ENCODE results near the gene ITGAV.

ITGAV gene

DNA sequence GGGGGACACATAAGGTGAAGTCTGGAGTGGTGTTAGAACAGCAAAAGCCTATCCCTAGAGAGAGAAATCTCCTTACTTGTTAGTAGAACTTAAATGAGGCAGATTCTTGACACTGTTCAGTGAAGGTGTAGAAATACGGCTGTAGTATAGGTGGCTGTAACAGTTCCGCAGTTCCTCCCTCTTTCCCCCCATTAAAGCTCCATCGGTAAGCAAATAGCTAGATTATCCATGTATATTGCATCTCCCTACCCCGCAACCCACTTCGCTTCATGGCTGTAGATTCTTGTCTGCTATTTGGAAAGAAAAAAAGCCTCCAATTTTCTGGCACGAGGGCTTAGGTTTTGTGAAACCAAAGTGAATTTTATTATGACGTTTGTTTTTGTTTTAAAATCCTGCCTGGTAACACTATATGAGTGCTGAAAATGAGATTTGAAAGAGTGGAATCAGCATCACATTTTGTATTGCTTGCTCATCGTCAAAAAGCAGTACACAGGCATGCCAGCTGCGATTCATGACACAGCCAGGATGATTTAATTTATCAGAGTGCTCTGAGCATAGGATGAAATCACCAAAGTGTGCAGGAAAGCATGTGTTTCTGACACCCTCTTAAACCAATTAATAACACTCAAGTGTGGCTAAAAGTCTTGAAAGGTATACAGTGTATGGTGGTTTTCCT is 105.4 kb downstream of the ITGAV start:
- Histone ChIP-seq H3K9me3 (ENCODE audit: control insufficient read depth in 2 of 2, low read length in 2 of 2) (no peaks in the 10 kb centered on the region), H3K27me3 (ENCODE audit: control insufficient read depth in 1 of 2, insufficient read depth in 2 of 2, low read length in 2 of 2) (no peaks in the 10 kb centered on the region), H3K36me3 (ENCODE audit: control insufficient read depth in 2 of 2, insufficient read depth in 2 of 2, low read length in 2 of 2) (no peaks in the 10 kb centered on the region), H3K4me3 (ENCODE audit: low read length in 2 of 2) (peak overlapping the region; percentile 63 to 89), H3K9ac (ENCODE audit: low read length in 2 of 2) (peak overlapping the region; percentile 46 to 55), H3K4me1 (ENCODE audit: control insufficient read depth, insufficient read depth, low read length) (peaks cover 3% of the 10 kb centered on the region), H3K27ac (ENCODE audit: low read length) (no peak overlapping the region)

DNA sequence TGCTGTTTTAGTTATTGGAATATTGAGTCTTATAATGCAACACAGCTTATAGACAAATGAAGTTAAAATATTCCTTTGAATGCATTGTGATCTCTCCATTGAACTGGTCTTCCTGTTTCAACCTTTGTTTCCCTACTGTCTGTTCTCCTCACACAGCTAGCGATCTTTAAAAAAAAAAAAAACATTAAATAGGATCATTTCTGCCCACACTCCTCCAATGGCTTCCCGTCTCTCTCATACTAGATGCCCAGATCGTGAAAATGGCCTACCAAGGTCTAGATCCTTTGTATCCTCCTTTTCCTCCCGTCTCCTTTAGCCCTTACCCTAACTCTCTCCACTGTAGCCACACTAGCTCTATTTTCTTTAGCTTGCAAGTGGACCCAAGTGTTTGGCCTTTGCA is 106.4 kb downstream of the ITGAV start:
- Histone ChIP-seq H3K4me3 (ENCODE audit: low read length in 2 of 2) (no peak overlapping the region), H3K27ac (ENCODE audit: low read length) (no peak overlapping the region), H3K36me3 (ENCODE audit: control insufficient read depth in 2 of 2, insufficient read depth in 2 of 2, low read length in 2 of 2) (no peaks in the 10 kb centered on the region), H3K9me3 (ENCODE audit: control insufficient read depth in 2 of 2, low read length in 2 of 2) (no peaks in the 10 kb centered on the region), H3K4me1 (ENCODE audit: control insufficient read depth, insufficient read depth, low read length) (peaks cover 3% of the 10 kb centered on the region), H3K9ac (ENCODE audit: low read length in 2 of 2) (no peak overlapping the region), H3K27me3 (ENCODE audit: control insufficient read depth in 1 of 2, insufficient read depth in 2 of 2, low read length in 2 of 2) (no peaks in the 10 kb centered on the region)

GRCh38 chr2:186696804-186697203 is 106.9 kb downstream of the ITGAV start:
- Histone ChIP-seq H3K27ac (ENCODE audit: low read length) (no peak overlapping the region), H3K4me1 (ENCODE audit: control insufficient read depth, insufficient read depth, low read length) (peaks cover 3% of the 10 kb centered on the region), H3K9ac (ENCODE audit: low read length in 2 of 2) (no peak overlapping the region), H3K4me3 (ENCODE audit: low read length in 2 of 2) (no peak overlapping the region), H3K36me3 (ENCODE audit: control insufficient read depth in 2 of 2, insufficient read depth in 2 of 2, low read length in 2 of 2) (no peaks in the 10 kb centered on the region), H3K27me3 (ENCODE audit: control insufficient read depth in 1 of 2, insufficient read depth in 2 of 2, low read length in 2 of 2) (no peaks in the 10 kb centered on the region), H3K9me3 (ENCODE audit: control insufficient read depth in 2 of 2, low read length in 2 of 2) (no peaks in the 10 kb centered on the region)

DNA sequence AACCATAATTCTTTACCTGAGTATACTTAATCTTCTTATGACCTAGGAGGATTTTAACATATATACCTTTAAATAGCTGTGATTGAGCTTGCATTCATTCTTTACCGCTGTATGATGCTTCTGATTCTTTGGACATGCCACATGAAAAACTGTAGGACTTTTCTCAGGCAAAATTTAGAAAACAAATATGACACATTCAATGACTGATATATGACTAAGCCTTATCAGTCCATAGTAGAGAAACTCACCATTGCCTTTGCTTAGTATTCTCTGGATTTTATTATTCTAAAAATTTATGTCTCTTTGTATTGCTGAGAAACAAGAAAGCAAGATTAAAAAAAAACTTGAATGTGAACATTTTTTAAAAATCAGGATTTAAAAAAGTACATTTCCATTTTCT is 107.7 kb downstream of the ITGAV start:
- Histone ChIP-seq H3K9ac (ENCODE audit: low read length in 2 of 2) (no peak overlapping the region), H3K4me3 (ENCODE audit: low read length in 2 of 2) (no peak overlapping the region), H3K4me1 (ENCODE audit: control insufficient read depth, insufficient read depth, low read length) (peaks cover 3% of the 10 kb centered on the region), H3K27me3 (ENCODE audit: control insufficient read depth in 1 of 2, insufficient read depth in 2 of 2, low read length in 2 of 2) (no peaks in the 10 kb centered on the region), H3K36me3 (ENCODE audit: control insufficient read depth in 2 of 2, insufficient read depth in 2 of 2, low read length in 2 of 2) (no peaks in the 10 kb centered on the region), H3K27ac (ENCODE audit: low read length) (no peak overlapping the region), H3K9me3 (ENCODE audit: control insufficient read depth in 2 of 2, low read length in 2 of 2) (no peaks in the 10 kb centered on the region)

DNA sequence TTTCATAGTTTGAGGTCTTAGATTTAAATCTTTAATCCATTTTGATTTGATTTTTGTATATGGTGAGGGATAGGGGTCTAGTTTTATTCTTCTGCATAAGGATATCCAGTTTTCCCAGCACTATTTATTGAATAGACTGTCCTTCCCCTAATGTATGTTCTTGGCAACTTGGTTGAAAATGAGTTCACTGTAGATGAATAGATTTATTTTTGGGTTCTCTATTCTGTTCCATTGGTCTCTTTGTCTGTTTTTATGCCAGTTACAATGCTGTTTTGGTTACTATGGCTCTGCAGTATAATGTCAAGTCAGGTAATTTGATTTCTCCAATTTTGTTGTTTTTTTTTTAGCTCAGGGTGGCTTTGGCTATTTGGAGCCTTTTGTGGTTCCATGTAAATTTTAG is 109.9 kb downstream of the ITGAV start:
- Histone ChIP-seq H3K4me1 (ENCODE audit: control insufficient read depth, insufficient read depth, low read length) (no peaks in the 10 kb centered on the region), H3K27ac (ENCODE audit: low read length) (no peak overlapping the region), H3K4me3 (ENCODE audit: low read length in 2 of 2) (no peak overlapping the region), H3K36me3 (ENCODE audit: control insufficient read depth in 2 of 2, insufficient read depth in 2 of 2, low read length in 2 of 2) (no peaks in the 10 kb centered on the region), H3K9ac (ENCODE audit: low read length in 2 of 2) (no peak overlapping the region), H3K27me3 (ENCODE audit: control insufficient read depth in 1 of 2, insufficient read depth in 2 of 2, low read length in 2 of 2) (no peaks in the 10 kb centered on the region), H3K9me3 (ENCODE audit: control insufficient read depth in 2 of 2, low read length in 2 of 2) (no peaks in the 10 kb centered on the region)

DNA sequence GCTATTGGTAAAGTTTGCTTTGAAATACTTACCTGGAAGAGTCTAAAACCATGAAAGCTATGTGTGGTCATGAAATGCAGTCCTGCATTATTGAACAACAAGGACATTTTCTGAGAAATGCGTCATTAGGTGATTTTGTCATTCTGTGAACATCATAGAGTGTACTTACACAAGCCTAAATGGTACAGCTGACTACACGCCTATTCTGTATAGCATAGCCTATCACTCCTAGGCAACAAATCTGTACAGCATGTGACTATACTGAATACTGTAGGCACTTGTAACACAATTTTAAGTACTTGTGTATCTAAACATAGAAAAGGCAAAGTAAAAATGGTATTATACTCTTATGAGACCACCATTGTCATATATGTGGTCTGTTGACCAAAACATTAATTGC is 112.2 kb downstream of the ITGAV start:
- H3K9me3 ChIP-seq (ENCODE audit: control insufficient read depth in 2 of 2, low read length in 2 of 2), result no peaks in the 10 kb centered on the region
- H3K27me3 ChIP-seq (ENCODE audit: control insufficient read depth in 1 of 2, insufficient read depth in 2 of 2, low read length in 2 of 2), result no peaks in the 10 kb centered on the region
- H3K4me1 ChIP-seq (ENCODE audit: control insufficient read depth, insufficient read depth, low read length), result no peaks in the 10 kb centered on the region
- H3K4me3 ChIP-seq (ENCODE audit: low read length in 2 of 2), result no peak overlapping the region
- no peak overlapping the region for H3K9ac ChIP-seq (ENCODE audit: low read length in 2 of 2)
- no peak overlapping the region for H3K27ac ChIP-seq (ENCODE audit: low read length)
- no peaks in the 10 kb centered on the region for H3K36me3 ChIP-seq (ENCODE audit: control insufficient read depth in 2 of 2, insufficient read depth in 2 of 2, low read length in 2 of 2)

DNA sequence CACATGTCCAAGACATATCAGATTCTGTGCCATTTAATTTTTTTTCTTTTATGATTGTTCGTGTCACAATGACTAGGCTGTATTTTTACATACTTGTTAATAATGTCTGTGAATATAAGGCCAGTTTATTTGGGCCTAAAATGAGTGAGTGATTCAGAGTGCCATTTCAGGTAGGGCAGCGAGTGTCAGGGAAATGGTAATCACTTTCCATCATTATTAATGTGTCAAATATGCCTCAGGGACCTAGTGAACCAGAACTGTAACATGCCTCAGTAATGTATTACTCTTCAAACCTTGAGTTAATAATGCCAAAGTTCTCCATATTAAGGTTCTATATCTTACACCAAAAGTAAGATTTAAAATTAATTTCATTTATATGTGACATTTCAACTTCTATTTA is 112.6 kb downstream of the ITGAV start:
- Histone ChIP-seq H3K4me3 (ENCODE audit: low read length in 2 of 2) (no peak overlapping the region), H3K9me3 (ENCODE audit: control insufficient read depth in 2 of 2, low read length in 2 of 2) (no peaks in the 10 kb centered on the region), H3K27me3 (ENCODE audit: control insufficient read depth in 1 of 2, insufficient read depth in 2 of 2, low read length in 2 of 2) (no peaks in the 10 kb centered on the region), H3K4me1 (ENCODE audit: control insufficient read depth, insufficient read depth, low read length) (no peaks in the 10 kb centered on the region), H3K9ac (ENCODE audit: low read length in 2 of 2) (no peak overlapping the region), H3K36me3 (ENCODE audit: control insufficient read depth in 2 of 2, insufficient read depth in 2 of 2, low read length in 2 of 2) (no peaks in the 10 kb centered on the region), H3K27ac (ENCODE audit: low read length) (no peak overlapping the region)

DNA sequence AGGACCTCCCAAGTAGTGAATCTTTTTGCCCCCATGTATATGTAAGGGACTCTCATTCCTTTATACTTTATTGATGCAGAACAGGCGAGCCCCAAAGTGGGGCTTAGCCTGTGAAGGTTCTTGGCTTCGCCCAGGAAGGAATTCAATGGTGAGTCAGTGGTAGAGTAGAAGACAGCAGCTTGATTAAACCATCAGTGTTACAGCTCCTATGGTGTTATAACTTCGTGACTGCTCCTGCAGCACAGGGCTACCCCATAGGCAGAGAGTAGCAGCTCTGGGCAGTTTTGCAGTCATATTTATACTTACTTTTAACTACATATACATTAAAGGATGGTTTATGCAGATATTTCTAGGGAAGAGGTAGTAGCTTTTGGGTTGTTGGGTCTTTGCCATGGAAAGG is 115.0 kb downstream of the ITGAV start:
- Histone ChIP-seq H3K36me3 (ENCODE audit: control insufficient read depth in 2 of 2, insufficient read depth in 2 of 2, low read length in 2 of 2) (no peaks in the 10 kb centered on the region), H3K27ac (ENCODE audit: low read length) (no peak overlapping the region), H3K9me3 (ENCODE audit: control insufficient read depth in 2 of 2, low read length in 2 of 2) (no peaks in the 10 kb centered on the region), H3K9ac (ENCODE audit: low read length in 2 of 2) (no peak overlapping the region), H3K27me3 (ENCODE audit: control insufficient read depth in 1 of 2, insufficient read depth in 2 of 2, low read length in 2 of 2) (no peaks in the 10 kb centered on the region), H3K4me3 (ENCODE audit: low read length in 2 of 2) (no peak overlapping the region), H3K4me1 (ENCODE audit: control insufficient read depth, insufficient read depth, low read length) (no peaks in the 10 kb centered on the region)

GRCh38 chr2:186709529-186710450 is 119.9 kb downstream of the ITGAV start:
- Histone ChIP-seq H3K36me3 (ENCODE audit: control insufficient read depth in 2 of 2, insufficient read depth in 2 of 2, low read length in 2 of 2) (no peaks in the 10 kb centered on the region), H3K4me3 (ENCODE audit: low read length in 2 of 2) (no peak overlapping the region), H3K9ac (ENCODE audit: low read length in 2 of 2) (no peak overlapping the region), H3K4me1 (ENCODE audit: control insufficient read depth, insufficient read depth, low read length) (no peaks in the 10 kb centered on the region), H3K27me3 (ENCODE audit: control insufficient read depth in 1 of 2, insufficient read depth in 2 of 2, low read length in 2 of 2) (no peaks in the 10 kb centered on the region), H3K9me3 (ENCODE audit: control insufficient read depth in 2 of 2, low read length in 2 of 2) (no peaks in the 10 kb centered on the region), H3K27ac (ENCODE audit: low read length) (no peak overlapping the region)

DNA sequence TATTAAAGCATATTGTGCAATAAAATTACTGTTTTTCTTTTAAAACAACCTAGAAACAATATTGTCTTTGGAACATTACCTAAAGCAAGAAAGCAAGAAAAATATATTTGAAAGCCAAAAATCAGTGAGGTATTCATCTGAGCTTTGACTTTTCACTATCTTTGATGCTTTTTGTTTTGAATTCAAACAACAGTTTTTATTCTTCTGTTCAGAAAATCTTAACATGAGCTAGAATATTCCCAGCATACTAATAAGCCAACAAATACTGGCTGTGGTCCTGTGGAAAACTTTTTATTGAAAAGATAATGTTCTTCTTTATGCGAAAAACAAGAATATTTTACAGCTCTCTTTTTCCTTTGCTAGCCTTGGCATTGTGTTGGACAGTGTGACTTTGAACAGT is 123.8 kb downstream of the ITGAV start:
- Histone ChIP-seq H3K4me1 (ENCODE audit: control insufficient read depth, insufficient read depth, low read length) (no peaks in the 10 kb centered on the region), H3K36me3 (ENCODE audit: control insufficient read depth in 2 of 2, insufficient read depth in 2 of 2, low read length in 2 of 2) (no peaks in the 10 kb centered on the region), H3K9me3 (ENCODE audit: control insufficient read depth in 2 of 2, low read length in 2 of 2) (no peaks in the 10 kb centered on the region), H3K9ac (ENCODE audit: low read length in 2 of 2) (no peak overlapping the region), H3K27me3 (ENCODE audit: control insufficient read depth in 1 of 2, insufficient read depth in 2 of 2, low read length in 2 of 2) (no peaks in the 10 kb centered on the region), H3K4me3 (ENCODE audit: low read length in 2 of 2) (no peak overlapping the region), H3K27ac (ENCODE audit: low read length) (no peak overlapping the region)

DNA sequence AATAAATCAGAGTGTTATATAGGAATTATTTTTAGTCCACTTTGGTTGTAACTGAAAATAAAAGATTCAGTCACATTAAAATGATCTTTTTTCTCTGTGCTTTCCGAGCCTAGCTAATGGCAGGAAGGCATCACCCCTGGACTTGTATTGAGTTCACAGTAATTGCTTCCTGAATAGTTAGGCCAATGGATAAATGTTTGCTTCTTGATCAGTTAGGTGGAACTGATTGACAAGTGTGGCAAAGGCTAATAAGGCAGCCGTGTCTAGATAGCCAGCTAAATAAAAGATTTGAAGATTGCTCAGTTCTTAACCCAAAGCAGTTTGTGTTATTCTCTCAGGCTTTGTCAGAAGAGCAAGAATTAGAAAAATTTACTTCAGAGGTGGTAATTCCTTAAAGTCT is 124.8 kb downstream of the ITGAV start:
- H3K9ac ChIP-seq (ENCODE audit: low read length in 2 of 2), result no peak overlapping the region
- no peaks in the 10 kb centered on the region for H3K9me3 ChIP-seq (ENCODE audit: control insufficient read depth in 2 of 2, low read length in 2 of 2)
- H3K4me3 ChIP-seq (ENCODE audit: low read length in 2 of 2), result no peak overlapping the region
- no peaks in the 10 kb centered on the region for H3K36me3 ChIP-seq (ENCODE audit: control insufficient read depth in 2 of 2, insufficient read depth in 2 of 2, low read length in 2 of 2)
- H3K4me1 ChIP-seq (ENCODE audit: control insufficient read depth, insufficient read depth, low read length), result no peaks in the 10 kb centered on the region
- H3K27me3 ChIP-seq (ENCODE audit: control insufficient read depth in 1 of 2, insufficient read depth in 2 of 2, low read length in 2 of 2), result no peaks in the 10 kb centered on the region
- H3K27ac ChIP-seq (ENCODE audit: low read length), result no peak overlapping the region

Data from stomach smooth muscle (tissue), 2 donors.